ENCODE results near the gene FER.
"Not testable (repeated sequence)": the region's sequence is repeated elsewhere in the genome, so short reads cannot be mapped to it uniquely, and the experiment has no call there.

The FER gene

GRCh38 chr5:109029847-109030246 is 282.1 kb downstream of the FER start:
- in situ Hi-C loops (cut with MboI; ENCODE audit: low sequenced_read_pairs), result no loop called here

- in situ Hi-C loops (cut with MboI; ENCODE audit: low sequenced_read_pairs), result no loop called here
These were observed 282.9 kb downstream of the FER start for GRCh38 chr5:109030360-109031143.

- in situ Hi-C loops (cut with MboI; ENCODE audit: low sequenced_read_pairs), result no loop called here
These were observed 286.6 kb downstream of the FER start for GRCh38 chr5:109034306-109034705.

GRCh38 chr5:109035436-109035835 is 287.7 kb downstream of the FER start:
- in situ Hi-C loops (cut with MboI; ENCODE audit: low sequenced_read_pairs), result no loop called here

GRCh38 chr5:109038209-109038840 is 290.6 kb downstream of the FER start:
- in situ Hi-C loops (cut with MboI; ENCODE audit: low sequenced_read_pairs), result no loop called here

- in situ Hi-C loops (cut with MboI; ENCODE audit: low sequenced_read_pairs), result no loop called here
These were observed 293.6 kb downstream of the FER start for GRCh38 chr5:109041317-109041716.

- in situ Hi-C loops (cut with MboI; ENCODE audit: low sequenced_read_pairs), result no loop called here
These were observed 298.0 kb downstream of the FER start for GRCh38 chr5:109045710-109046109.

GRCh38 chr5:109049565-109049964 is 301.9 kb downstream of the FER start:
- in situ Hi-C loops (cut with MboI; ENCODE audit: low sequenced_read_pairs), result no loop called here

- in situ Hi-C loops (cut with MboI; ENCODE audit: low sequenced_read_pairs), result not testable (repeated sequence)
These were observed 302.6 kb downstream of the FER start for GRCh38 chr5:109050321-109050720.

GRCh38 chr5:109052216-109052615 is 304.5 kb downstream of the FER start:
- in situ Hi-C loops (cut with MboI; ENCODE audit: low sequenced_read_pairs), result not testable (repeated sequence)

- in situ Hi-C loops (cut with MboI; ENCODE audit: low sequenced_read_pairs), result no loop called here
These were observed 306.3 kb downstream of the FER start for GRCh38 chr5:109053995-109054417.

GRCh38 chr5:109060378-109061025 is 312.8 kb downstream of the FER start:
- in situ Hi-C loops (cut with MboI; ENCODE audit: low sequenced_read_pairs), result no loop called here

GRCh38 chr5:109062664-109063063 is 315.0 kb downstream of the FER start:
- in situ Hi-C loops (cut with MboI; ENCODE audit: low sequenced_read_pairs), result no loop called here

- in situ Hi-C loops (cut with MboI; ENCODE audit: low sequenced_read_pairs), result no loop called here
These were observed 315.5 kb downstream of the FER start for GRCh38 chr5:109063223-109063622.

GRCh38 chr5:109076741-109077140 is 329.0 kb downstream of the FER start:
- in situ Hi-C loops (cut with MboI; ENCODE audit: low sequenced_read_pairs), result no loop called here

- in situ Hi-C loops (cut with MboI; ENCODE audit: low sequenced_read_pairs), result no loop called here
These were observed 330.8 kb downstream of the FER start for GRCh38 chr5:109078448-109078847.

GRCh38 chr5:109080481-109080880 is 332.8 kb downstream of the FER start:
- in situ Hi-C loops (cut with MboI; ENCODE audit: low sequenced_read_pairs), result no loop called here

GRCh38 chr5:109080896-109081295 is 333.2 kb downstream of the FER start:
- in situ Hi-C loops (cut with MboI; ENCODE audit: low sequenced_read_pairs), result no loop called here

- in situ Hi-C loops (cut with MboI; ENCODE audit: low sequenced_read_pairs), result no loop called here
These were observed 336.2 kb downstream of the FER start for GRCh38 chr5:109083937-109084336.

GRCh38 chr5:109089191-109089590 is 341.5 kb downstream of the FER start:
- in situ Hi-C loops (cut with MboI; ENCODE audit: low sequenced_read_pairs), result no loop called here

- in situ Hi-C loops (cut with MboI; ENCODE audit: low sequenced_read_pairs), result no loop called here
These were observed 351.4 kb downstream of the FER start for GRCh38 chr5:109099081-109099480.

- in situ Hi-C loops (cut with MboI; ENCODE audit: low sequenced_read_pairs), result no loop called here
These were observed 353.3 kb downstream of the FER start for GRCh38 chr5:109100971-109101370.

Measured in HL-60/S4 (cell line).